GM18502 (cell line): ENCODE measurements around the gene ARRB1.
"Not testable (repeated sequence)": the region's sequence is repeated elsewhere in the genome, so short reads cannot be mapped to it uniquely, and the experiment has no call there.

Experiments used
- ATAC-seq: cut with Tn5 transposase; IDR thresholded peaks from one replicate; pipeline ENCODE4 v1.9.1; 2021; ENCODE audit warnings: mild to moderate bottlenecking; ENCODE audit not compliant: unreplicated experiment, poor library complexity

Gene ARRB1

DNA sequence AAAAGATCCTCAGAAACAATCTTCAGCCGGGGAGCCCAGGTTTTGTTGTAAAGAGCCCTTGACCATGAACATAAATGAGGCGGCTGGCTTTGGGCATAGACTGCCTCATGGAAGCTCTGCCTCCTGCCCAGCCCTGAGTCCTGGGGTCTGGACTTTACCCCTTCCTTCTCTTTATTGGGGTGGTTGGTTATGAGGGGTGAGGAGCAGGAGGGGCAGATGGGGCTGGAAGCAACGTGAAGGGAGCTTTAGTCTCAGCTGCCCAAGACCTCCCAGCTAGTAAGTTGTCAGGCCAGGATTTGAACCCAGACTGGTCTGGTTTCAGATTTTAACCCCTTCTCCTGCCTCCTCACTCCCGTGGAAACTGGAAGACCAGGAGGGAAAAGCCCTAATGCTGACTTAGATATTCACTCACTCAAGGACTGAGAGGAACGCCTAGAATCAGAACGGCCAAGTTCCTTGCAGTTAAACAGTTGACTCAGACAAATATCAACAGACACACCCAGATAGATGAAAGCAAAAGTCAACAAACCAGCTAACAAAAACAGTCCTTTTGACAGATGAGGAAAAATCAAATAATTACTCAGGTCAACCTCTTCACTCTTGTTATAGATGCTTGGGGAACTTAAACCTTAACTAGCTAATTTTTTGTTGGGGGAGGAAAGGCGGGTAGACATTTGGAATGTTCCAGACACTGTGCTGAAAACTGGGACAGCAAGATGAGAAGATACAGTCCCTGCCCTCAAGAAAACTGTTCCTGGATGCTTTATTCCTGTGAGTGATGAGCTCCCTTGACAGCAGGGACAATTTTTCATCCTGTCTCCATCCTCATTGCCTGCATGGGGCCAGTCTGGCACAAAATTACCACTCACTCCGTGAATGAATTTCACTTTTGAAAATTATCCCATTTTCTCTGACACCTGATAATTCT is 20.8 kb upstream of the ARRB1 start:
- ATAC-seq: no peak

DNA sequence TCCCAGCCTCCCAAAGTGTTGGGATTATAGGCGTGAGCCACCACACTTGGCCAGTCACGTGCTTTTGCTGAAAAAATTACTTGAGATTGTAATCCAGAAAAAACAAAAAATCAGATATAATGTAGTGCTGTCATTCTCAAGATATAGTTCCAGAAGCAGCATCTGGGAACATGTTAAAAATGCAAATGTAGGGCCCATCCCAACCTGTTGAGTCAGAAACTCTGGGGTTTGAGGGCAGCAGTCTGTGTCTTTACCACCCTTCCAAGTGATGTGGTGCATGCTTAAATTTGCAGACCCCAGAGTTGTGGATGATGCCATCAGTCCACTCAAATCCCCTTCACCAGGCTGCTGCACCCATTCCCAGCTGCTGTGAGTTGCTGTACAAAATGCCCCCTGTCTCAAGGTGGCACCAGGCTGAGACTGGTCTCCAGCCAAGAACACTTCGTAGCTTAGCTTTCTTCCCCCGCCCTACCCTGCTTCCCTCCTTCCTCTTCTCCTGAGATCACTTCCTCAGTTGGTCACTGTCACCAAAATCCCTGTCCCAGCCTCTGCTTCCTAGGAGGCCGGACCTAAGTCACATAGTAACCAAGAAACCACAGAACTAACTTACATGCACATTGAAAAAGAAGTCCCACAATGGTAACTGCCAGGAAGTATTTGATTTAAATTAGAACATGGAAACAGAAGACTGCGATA is 18.2 kb upstream of the ARRB1 start:
- no peak for ATAC-seq

DNA sequence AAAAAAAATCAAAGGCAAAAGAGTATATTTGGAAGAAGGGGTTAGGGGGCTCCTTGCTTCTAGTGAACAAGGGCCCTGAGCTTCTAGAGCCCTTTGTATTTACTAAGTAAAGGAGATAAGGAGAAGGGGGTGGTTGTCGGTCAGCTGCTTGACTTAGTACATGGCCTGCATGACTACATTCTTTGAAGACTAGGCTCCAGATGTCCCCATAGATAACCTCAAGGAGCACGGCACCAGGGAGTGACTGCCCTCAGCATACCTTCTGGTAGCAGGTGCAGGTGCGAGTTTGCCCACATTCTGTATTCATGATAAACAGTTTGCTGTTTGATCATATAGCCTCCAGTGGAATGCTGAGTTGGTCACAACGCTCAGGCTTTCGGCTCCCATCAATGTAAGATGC is 15.4 kb upstream of the ARRB1 start:
- not testable (repeated sequence) for ATAC-seq

DNA sequence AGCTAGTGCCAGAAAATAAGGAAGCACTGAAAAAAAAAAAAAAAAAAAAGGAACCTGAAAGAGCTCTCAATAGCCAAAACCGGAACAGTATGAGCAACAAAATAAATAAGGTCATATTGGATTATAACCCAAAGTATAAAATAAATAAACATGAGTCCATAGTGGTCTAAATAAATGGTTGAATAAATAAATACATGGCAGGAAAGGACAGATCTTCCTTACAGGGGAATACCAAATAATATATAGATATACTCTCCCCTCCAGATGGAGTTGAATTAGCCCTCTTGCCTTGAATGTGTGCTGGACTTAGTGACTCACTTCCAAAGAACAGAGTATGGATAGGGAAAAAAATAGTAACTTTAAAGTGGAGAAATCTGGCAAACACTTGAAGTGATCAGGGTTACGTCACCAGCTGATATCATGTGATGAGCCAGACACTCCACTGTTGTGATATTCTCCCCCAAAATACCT is 14.3 kb upstream of the ARRB1 start:
- no peak for ATAC-seq

DNA sequence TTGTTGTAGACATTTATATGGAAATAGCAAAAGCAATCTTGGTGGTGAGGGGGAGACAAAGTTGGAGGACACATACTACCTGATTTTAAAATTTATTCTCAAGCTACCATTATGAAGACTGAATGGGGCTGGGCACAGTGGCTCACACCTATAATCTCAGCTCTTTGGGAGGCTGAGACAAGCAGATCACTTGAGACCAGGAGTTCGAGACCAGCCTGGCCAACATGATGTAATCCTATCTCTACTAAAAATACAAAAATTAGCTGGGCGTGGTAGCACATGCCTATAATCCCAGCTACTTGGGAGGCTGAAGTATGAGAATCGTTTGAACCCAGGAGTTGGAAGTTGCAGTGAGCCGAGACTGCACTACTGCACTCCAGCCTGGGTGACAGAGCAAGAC is 10.8 kb upstream of the ARRB1 start:
- not testable (repeated sequence) for ATAC-seq

DNA sequence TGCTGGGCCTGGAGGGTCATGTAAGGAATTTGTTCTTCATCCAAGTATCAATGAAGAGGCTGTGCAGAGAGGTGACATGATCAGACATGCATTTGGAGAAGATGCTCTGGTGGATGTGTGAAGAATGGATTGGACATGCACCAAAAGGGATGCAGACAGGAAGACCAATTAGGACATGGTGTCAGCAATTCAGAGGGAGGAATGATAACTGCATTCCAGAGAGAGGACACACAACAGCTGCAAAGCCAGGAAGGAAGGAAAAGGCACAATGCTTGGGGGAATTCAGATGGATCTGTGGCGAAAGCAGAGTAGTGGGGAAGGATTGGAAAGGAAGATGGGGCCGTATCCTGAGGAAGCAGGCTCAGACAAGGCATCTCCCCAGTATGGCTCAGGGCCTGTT is 5.2 kb upstream of the ARRB1 start:
- ATAC-seq: no peak

DNA sequence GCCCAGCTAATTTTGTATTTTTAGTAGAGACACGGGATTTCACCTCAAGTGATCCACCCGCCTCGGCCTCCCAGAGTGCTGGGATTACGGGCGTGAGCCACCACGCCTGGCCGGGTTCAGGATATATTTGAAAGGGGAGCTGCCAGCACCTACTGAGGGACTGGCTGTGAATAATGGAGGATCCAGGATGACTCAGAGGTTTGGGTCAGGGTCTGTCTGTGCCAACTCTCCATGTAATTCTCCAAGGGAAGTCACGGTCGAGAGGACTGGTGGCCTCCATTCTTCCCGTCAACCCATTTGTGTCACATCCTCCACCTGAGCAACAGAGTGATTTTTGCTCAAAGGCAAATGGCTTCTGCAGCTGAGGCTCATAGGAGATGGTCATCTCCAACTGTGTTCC is 3.6 kb upstream of the ARRB1 start:
- ATAC-seq: no peak

DNA sequence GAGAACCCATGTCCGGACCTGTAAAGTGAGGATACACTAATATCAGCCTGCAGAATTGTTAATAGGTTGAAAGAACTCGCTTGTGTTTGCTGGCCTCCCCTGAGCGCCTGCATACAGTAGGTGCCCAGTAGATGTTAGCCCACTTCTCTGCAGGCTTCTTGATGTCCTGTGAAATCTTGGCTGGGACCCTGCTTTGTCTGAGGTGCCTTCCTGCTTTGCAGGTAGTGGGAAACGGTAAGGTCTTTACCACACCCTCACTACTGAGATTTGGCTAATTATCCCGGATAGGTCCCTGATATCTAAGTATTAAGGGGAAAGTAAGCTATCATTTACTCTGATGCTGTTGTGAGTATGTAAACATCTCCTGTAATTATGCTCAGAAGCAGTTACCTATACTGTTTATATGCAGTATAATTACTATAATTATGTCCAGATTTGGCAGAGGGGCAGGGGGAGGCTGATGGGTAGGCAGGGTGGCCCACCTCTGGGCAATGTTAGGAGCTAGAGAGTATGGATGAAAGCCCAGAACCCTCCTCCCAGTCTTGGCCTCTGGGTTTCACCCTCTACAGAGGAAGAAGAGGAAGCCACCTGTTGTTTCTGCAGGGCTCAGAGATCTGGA is 1.2 kb upstream of the ARRB1 start:
- ATAC-seq: no peak

DNA sequence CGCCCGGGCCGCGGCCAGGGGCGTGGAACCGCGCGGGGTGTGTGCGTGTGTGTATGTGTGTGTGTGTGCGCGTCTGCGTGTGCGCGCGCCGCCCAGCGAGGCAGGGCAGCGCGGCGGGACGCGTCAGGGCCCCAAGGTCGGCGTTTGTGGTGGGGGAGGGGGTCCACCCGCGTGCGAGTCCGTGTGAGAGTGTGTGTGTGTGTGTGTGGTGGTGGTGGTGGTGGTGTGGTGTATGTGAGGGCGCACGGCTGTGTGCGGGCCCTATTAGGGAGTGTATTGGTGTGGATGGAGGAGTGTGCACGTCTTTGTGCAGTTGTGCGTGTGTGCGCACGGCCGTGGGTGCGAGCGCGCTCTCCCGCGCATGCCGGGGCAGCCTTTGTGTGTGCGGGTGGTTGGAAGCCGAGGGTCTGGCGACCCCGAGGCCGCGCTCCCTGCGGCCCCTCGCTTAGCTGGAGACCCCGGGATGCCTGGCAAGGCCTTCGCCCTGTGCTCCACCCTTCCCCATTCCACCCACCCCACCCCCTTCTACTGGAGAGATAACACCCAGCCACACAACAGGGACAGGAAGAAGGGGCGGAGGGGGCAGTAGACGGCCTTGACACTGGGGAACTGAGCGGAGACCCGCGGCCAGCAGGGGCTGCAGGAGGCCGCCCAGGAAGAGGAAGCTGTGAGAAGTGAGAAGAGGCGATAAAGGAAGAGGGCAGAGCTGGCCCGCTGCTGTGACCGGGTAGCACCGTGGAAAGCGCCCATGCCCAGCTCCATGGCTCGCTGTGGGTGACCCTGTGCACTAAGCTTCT is 528 bp upstream of the ARRB1 start:
- peak; percentile 45 for ATAC-seq

DNA sequence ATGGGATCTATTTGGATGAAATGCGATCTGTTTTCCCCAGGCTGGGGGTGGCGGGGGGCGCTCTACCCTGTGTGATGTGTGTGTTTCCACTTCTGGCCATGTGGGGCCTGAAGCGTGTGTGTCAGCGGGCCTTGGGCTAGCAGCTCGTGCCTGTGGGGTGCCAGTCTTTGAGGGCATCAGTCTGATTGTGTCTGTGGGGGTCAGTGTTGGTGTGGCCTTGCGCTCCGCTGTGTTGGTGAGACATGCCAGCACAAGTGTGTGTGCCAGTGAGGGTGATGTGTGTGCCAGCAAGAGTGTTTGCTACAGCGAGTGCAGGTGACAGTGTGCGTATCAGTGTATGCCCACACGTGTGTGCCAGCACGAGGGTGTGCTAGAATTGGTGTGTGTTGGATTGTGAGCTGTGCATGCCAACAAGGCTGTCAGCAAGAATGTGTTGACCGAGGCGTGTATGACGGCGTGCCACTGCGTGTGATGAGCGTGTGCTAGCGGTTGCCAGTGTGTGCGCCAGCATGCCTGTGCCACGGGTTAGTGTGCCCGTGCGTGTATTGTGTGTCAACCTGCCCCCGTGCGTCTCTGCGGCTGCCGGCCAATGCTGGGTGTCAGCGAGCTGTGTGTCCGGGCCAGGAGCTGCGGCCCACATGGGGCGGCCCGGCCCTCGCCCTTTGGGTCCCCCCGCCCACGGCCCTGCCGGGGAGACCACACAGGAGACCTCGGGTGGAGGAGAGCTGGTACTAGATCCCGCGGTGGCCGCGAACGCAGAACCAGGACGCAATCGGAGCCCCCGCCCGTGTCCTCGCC is 519 bp downstream of the ARRB1 start:
- peak; percentile 24 for ATAC-seq

DNA sequence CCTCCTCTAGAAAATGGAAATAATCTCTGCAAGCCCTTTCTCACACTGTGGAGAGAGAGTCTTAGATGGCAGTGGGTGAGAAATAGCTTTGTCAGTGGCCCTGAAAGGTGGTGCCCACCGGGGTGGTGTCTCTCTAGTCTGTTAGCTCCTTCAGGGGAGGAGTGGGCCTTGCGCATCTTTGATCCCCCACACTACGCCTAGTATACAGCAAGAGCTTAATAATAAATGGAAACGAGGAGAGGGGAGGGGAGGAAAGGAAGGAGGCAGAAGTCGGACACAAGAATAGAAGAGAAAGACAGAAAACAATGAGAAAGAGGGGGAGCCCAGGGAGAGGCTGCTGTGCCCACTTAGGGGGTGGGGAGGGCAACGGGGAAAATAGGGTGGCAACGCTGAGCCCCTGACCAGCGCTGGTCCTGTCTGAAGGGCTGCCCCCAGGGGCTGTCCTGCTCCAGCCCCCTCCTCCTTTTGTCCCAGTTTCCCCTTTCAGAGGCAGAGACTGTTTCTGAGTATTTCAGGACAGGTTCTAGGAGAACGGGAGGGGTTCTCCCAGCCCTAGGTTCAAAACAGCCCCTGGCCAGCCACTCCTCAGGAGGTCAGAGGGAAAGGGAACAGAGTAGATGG is 1.2 kb downstream of the ARRB1 start:
- ATAC-seq: no peak

DNA sequence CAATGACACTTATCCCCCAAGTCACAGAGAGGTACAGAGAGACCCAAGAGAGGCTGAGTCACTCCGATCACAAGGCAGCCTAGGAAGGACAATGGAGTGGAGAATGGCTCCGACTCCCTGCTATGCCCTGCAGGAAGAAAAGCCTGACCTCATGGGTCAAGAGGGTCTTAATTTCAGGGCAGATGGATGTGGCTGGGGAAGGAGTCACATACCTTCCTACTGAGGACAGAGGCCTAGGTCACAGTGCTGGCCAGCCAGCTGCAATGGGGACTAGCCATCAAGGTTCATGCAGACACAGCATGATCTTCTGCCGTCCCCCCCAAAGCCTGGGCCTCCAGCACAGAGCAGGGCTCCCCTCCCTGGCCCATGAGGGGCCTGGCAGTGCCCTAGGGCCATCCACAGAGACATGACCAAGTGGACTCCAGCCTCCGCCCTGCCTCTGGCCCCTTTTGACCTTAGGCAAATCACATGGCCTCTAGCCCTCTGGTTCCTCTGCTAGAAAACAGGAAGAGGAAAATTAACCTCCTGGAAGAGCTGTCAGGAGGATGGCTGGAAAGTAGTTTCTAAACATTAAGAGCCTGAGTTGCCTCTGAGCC is 1.8 kb downstream of the ARRB1 start:
- no peak for ATAC-seq

DNA sequence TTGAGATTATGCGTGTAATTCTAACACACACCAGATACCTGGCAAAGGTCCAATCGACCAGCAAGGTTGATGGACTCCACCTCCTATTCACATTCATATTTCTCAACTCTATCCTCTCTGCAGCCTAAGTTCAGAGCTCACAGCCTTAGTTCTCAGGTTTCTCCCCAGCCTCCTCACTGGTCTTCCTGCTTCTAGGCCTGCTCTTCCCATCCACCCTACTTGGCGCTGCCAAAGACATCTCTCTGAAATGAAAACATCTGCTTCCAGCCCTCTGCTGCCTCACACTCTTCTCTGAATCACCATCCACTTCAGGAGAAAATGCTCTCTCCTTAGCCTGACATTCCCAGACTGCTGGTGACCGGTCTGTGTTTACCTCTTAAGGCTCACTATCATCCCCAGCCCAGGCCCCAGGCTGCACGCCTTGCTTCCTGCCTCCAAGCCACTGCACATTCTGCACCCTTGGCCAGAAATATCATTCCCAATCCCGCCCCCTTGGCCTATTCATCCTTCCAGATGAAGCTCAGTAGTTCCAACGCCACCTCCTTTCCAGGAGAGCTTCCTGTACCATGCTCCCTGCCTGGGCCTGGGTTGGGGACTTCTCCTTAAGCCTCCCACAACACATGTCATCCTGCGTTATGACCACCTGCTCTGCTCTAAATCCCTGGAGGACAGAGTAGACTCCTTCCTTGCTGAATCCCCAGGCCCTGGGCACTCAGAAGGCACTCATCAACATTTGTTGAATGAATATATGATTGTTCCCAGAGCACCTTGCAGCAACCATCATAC is 3.5 kb downstream of the ARRB1 start:
- ATAC-seq: no peak

DNA sequence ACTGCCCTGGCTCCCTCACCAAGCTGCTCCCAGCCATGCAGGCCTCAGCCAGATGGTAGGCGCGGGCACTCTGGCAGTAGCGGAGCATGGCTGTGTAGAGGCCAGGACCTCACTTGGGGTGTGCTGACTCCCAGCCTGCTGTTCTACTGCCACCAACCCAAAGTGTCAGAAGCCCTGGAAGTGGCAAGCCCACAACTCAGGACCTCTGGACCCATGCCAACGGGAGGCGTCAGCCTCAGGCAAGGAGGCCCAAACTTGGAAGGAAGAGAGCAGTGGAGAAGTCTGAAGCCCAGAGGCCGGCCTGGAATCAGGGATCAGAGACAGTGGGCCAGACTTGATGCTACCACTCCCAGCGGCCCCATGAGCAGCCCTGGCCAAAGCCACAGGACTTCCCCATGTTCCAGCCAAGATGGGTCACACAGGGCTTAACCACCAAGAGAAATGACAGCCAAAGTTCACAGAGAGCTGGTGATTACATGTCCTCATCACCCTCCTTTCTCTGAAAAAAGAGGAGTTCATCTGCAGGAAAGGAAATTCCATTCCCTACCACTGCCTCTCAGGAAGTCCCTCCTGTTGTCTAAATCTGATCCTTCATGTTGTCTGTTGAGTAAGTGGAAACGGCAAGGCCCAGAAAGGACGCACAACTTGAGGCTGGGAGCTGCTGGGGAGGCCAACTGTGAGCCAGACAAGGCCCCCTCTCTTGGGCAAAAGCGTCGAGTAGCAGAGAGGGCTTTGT is 4.4 kb downstream of the ARRB1 start:
- ATAC-seq: no peak

DNA sequence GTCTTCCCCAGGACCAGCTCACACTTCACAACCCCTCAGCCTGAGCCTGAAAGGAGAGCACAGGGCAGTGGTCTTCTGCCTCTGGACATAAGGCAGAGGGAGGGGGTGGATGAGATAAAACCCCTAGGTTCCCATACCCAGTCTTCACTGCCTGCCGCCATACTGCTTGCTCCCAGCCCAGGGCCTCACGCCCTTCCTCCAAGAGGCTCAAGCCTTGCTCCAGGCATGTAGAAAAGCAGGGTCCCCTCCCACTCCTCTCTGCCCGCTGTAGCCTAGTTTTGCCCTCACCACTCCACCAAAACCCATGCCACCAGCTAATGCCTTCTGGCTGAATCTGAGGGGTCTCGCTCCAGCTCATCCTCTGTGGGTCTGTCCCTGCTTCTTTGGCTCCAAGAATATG is 5.2 kb downstream of the ARRB1 start:
- ATAC-seq: no peak

DNA sequence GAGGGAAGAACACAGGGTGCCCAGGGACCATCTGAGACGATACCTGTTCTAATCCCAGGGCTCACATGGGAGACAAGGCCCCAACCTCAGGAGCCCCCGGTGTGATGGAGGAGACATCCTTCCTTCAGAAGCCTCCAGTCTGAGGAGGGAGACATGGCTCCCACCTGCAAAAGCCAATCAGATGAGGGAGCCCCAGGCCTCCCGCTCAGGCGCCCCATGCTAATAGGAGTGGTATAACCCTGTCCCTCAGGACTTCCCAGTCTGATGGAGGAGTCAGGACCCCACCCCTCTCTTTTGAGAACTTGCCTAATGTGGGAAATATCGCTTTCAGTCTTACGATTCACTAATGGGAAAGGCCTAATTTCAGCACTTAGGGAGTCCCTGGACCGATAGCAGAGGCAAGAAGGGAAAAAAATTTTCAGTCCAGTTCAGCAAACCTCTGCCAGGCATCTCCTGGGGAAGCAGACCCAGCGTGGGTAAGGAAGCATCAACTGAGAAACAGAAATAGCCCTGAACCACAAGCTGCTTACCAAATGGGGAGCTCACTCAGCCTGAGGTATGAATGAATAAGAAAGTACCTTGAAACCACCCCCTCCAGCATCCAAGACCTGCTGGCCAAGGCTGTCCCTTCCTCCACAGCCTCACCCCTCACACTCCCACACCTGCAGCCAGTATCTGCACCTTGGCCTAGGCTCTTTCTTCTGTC is 5.9 kb downstream of the ARRB1 start:
- no peak for ATAC-seq
